Stimulated activated naive CD8-positive, alpha-beta T cell treated with anti-CD3 and anti-CD28 coated beads, Interleukin-15, Interleukin-2, amounts not matched to agents 100 ng/mL and 50 ng/mL, for 24 hours (primary cell): ENCODE results near the gene MEGF6.
"Not testable (repeated sequence)": the region's sequence is repeated elsewhere in the genome, so short reads cannot be mapped to it uniquely, and the experiment has no call there.

Experiments
- H3K27ac Mint-ChIP-seq: one replicate; pipeline ENCODE4 v1.8.0; 2021; ENCODE audit warnings: mild to moderate bottlenecking, mixed read lengths
- H3K27me3 Mint-ChIP-seq: one replicate; pipeline ENCODE4 v1.8.0; 2021; ENCODE audit warnings: mixed read lengths
- H3K36me3 Mint-ChIP-seq: one replicate; pipeline ENCODE4 v1.8.0; 2021; ENCODE audit warnings: low read depth, mixed read lengths
- H3K4me1 Mint-ChIP-seq: one replicate; pipeline ENCODE4 v1.8.0; 2021; ENCODE audit warnings: low read depth, mixed read lengths
- H3K4me3 Mint-ChIP-seq: one replicate; pipeline ENCODE4 v1.8.0; 2021; ENCODE audit warnings: mild to moderate bottlenecking, mixed read lengths
- H3K9me3 Mint-ChIP-seq: one replicate; pipeline ENCODE4 v1.8.0; 2021; ENCODE audit warnings: mixed read lengths

Gene MEGF6

DNA sequence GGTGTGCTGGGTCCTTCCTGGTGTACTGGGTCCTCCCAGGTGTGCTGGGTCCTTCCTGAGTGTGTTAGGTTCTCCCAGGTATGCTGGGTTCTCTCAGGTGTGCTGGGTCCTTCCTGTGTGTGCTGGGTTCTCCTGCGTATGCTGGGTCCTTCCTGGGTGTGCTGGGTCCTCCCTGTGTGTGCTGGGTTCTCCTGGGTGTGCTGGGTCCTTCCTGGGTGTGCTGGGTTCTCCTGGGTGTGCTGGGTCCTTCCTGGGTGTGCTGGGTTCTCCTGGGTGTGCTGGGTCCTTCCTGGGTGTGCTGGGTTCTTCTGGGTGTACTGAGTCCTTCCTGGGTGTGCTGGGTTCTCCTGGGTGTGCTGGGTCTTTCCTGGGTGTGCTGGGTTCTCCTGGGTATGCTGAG is 38.7 kb downstream of the MEGF6 start:
- not testable (repeated sequence) for H3K4me1 Mint-ChIP-seq, H3K36me3 Mint-ChIP-seq, H3K4me3 Mint-ChIP-seq, H3K9me3 Mint-ChIP-seq, H3K27me3 Mint-ChIP-seq, H3K27ac Mint-ChIP-seq

DNA sequence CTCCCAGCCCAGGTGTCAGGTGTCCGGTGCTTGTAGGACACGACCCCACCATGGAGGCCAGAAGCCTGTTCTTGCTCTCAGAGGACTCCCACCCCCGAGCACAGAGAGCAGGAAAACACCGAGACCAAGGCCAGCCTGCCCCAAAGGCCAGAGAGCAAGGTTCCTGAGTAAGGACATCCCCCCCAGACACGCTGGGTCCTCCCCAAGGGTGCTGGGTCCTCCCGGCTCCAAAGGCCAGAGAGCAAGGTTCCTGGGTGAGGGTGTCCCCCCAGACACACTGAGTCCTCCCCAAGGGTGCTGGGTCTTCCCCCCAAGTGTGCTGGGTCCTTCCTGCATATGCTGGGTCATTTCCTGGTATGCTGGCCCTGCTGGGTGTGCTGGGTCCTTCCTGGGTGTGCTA is 40.0 kb downstream of the MEGF6 start:
- H3K4me1 Mint-ChIP-seq, result no peaks in the 10 kb centered on the region
- H3K9me3 Mint-ChIP-seq, result no peaks in the 10 kb centered on the region
- no peaks in the 10 kb centered on the region for H3K27me3 Mint-ChIP-seq
- no peaks in the 10 kb centered on the region for H3K36me3 Mint-ChIP-seq
- no peak overlapping the region for H3K4me3 Mint-ChIP-seq
- no peak overlapping the region for H3K27ac Mint-ChIP-seq

DNA sequence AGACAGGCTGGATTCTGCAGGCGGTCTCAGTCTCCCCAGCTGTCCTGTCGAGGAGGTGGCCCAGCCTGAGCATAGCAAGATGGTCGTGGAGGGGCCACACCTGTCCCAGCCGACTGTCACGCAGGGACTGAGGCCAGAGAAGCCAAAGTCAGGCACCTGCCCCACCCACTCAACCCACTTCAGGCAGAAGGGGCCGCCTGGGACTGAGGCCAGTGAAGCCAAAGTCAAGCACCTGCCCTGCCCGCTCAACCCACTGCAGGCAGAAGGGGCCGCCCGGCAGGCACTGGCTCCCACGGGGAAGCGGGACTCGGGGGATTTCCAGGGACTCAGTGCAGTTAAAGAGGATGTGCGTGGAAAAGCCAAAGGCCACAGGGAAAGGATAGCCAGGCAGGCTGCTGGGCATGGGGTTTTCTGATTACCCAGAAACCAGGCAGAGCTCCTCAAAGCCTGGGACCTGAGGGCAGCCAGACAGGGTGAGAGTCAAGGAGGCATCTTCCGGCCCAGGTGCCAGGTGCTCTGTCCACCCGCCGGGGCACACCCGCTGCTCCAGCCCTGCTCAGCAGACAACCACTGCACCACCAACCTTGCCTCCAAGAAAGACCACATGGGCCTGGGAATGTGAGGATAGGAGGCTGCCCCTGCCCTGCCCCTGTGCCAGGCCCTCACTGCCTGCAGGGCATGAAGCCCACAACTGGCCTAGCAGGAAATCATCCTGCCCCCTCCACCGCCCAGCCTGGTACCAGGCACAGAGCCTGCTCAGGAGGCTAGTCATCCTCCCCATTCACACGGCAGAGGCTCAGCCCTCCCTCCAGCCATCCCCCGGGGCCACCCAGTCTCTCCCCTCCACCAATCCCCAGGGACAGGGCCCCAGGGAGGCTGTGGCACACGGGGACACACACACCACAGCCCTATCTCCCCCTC is 41.0 kb downstream of the MEGF6 start:
- no peak overlapping the region for H3K27ac Mint-ChIP-seq
- H3K9me3 Mint-ChIP-seq, result no peaks in the 10 kb centered on the region
- H3K27me3 Mint-ChIP-seq, result no peaks in the 10 kb centered on the region
- no peak overlapping the region for H3K4me3 Mint-ChIP-seq
- no peaks in the 10 kb centered on the region for H3K4me1 Mint-ChIP-seq
- H3K36me3 Mint-ChIP-seq, result no peaks in the 10 kb centered on the region

DNA sequence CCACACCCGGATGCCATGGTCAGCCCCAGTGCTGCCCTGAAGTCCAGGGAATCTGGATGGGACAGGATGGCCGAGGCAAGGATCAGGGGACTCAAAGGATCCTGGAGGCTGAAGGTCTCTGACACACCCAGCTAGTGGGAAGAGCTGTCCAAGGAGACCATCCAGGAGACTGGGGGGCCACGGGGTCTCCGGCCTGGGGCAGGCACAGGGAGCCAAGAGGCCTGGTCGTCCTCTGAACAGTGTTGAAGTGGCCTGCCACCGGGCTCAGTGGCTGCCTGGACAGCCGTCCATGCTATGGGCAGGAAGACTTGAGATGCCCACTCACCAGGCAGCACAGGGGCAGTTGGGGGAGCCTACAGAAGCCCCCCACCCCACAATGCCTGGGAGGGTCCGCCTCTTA is 41.9 kb downstream of the MEGF6 start:
- no peaks in the 10 kb centered on the region for H3K9me3 Mint-ChIP-seq
- H3K27me3 Mint-ChIP-seq, result no peaks in the 10 kb centered on the region
- H3K27ac Mint-ChIP-seq, result no peak overlapping the region
- no peaks in the 10 kb centered on the region for H3K36me3 Mint-ChIP-seq
- H3K4me1 Mint-ChIP-seq, result no peaks in the 10 kb centered on the region
- H3K4me3 Mint-ChIP-seq, result no peak overlapping the region

DNA sequence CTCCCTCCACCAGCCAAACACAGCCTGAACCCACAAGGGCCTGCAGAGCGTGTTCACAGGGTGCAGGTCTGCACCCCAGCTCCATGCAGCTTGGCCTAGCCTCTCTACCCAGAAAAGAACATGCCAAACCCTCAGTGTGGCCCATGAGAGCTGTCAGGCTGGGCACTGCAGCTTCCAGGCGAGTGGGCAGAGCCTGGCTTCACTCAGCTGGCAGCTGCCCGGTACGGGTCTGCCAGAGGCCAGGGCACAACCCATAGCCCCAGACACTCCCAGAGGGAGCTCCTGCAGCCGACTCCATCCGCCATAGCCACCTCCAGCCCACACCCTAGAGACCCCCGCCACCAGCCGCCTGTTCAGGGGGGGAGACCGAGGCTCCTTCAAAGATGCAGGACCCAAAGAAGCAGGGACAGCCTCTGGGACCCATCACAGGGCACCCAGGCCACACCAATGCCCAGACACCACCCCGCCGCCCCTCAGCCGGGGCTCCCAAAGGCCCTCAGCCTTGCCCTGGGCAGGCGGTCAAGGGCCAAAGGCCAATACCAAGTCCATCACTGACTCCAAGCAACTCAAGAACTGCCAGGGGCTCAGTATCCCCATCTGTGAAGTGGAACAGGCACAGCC is 42.4 kb downstream of the MEGF6 start:
- H3K27ac Mint-ChIP-seq, result no peak overlapping the region
- H3K27me3 Mint-ChIP-seq, result no peaks in the 10 kb centered on the region
- H3K4me3 Mint-ChIP-seq, result no peak overlapping the region
- no peaks in the 10 kb centered on the region for H3K36me3 Mint-ChIP-seq
- no peaks in the 10 kb centered on the region for H3K4me1 Mint-ChIP-seq
- H3K9me3 Mint-ChIP-seq, result no peaks in the 10 kb centered on the region

DNA sequence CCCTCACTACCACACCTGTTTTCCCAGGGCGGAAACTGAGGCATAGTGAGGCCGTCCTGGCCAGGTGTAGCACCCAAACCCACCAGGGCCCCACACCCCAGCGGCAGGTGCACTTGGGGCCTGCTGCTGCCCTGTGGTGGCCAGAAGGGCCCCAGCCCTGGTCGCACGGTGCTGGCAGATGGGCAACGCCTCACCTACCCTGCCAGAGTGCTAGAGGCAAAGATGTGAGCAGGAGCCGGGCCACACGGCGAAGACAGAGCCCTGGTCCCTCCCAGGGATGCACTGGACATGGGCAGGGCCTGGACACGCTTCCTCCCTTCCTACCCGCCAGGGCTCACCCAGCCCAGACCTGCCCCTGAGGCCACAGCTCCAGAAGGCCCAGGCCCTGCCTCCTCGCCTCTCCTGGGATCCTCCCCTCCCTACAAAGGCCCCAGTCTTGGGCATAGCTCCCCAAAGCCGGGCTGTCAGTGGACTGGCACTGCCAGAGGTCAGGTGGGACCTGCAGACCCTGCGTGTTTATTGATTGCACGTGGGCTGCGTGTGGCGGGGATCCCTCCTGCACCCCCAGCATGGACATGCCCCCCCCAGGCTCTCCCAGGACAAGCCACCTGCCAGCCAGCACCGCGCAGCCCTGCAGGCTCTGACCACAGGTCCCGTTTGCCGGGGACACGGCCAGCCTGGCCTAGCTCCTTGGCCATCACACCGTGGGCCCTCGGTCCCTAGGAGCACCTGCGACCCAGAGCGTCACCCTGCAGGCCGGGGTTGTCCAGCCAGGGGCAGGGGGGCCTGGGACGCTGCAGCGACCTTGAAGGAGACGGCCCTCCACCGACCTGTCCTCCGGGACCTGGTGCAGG is 44.1 kb downstream of the MEGF6 start:
- H3K9me3 Mint-ChIP-seq, result no peaks in the 10 kb centered on the region
- no peak overlapping the region for H3K4me3 Mint-ChIP-seq
- H3K36me3 Mint-ChIP-seq, result no peaks in the 10 kb centered on the region
- no peak overlapping the region for H3K27ac Mint-ChIP-seq
- no peaks in the 10 kb centered on the region for H3K27me3 Mint-ChIP-seq
- no peaks in the 10 kb centered on the region for H3K4me1 Mint-ChIP-seq

DNA sequence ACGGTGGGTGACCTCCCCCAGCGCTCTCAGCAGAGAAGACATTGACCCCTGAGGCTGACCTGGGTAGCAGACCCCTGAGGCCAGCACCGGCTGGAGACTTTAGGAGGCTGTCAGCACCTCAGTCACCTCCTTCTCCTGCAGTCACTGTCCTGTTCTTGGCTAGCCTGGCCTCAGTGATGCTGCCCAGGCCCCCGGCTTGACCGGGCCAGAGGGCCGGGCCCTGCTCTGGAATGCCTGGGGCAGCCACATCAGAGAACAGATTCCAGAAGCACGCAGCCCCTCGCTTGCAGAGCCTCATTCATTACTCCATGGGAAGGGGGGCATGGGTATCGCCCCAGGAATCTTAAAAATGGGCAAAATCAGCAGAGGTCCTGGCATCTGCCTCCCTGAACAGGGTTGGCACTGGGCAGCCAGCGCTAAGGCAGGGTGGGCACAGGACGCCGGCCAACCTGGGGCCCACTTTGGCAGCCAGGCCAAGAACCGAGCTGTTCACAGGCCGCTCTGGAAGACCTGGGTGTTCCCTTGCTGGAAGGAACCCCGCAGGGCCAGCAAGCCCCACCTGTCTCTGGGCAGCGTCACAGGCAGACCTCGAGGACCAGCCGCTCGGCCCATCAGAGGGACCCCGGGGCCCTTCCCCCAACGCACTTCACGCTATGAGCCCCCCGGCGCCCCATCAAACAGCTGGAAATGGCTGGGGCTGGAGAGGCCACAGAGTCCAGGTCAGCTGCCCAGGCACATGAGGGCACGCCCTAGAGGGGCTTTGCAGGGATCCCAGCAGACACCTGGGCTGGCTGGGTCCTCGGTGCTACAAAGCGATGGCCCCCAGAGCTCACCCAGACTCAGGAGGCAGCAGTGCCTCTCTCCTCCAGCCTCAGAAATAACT is 45.1 kb downstream of the MEGF6 start:
- H3K9me3 Mint-ChIP-seq, result no peaks in the 10 kb centered on the region
- no peak overlapping the region for H3K4me3 Mint-ChIP-seq
- H3K27me3 Mint-ChIP-seq, result no peaks in the 10 kb centered on the region
- H3K36me3 Mint-ChIP-seq, result no peaks in the 10 kb centered on the region
- no peak overlapping the region for H3K27ac Mint-ChIP-seq
- H3K4me1 Mint-ChIP-seq, result no peaks in the 10 kb centered on the region

DNA sequence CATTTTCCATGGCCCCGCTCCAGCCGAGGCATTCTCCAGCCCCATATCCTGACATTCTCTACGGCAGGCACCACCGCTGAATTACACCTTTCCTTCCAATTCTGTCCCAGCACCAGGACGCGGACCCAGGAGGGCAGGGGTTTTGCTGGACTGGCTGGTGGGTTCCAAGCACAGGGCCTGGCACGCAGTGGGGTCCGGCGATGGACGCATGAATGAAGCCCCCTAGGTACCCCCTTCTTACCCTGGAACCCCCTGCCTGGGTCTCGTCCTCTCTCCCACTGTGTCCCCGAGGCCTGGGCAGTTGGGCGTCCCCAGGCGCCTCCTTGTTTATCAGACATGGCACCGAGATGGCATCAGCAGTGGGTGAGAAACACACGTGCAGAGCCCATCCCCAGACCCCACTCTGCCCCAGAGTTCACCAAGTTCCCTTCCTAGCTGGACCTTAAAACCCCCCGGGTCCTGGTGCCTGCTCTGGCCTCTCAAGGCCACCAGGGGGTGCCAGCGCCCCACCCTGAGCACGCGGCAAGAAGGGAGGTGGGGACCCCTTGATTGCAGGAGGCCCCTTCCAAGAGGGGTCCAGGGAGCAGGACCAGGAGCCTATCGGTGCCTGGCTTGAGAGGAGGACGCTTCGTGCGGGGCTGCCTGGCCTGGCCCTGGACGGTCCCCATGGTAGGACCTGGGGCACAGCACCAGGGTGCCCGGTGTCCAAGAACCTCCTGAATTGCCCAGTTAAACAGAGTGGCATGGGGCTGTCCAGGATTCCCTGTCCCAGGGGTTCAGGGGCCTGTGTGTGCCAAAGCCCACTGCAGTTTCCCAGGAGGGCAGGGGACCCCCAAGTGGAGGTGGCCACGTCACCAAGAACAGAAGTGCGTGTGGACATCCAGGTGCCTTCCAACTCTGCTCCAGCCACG is 46.1 kb downstream of the MEGF6 start:
- H3K27me3 Mint-ChIP-seq, result no peaks in the 10 kb centered on the region
- H3K27ac Mint-ChIP-seq, result no peak overlapping the region
- no peaks in the 10 kb centered on the region for H3K36me3 Mint-ChIP-seq
- H3K4me3 Mint-ChIP-seq, result no peak overlapping the region
- no peaks in the 10 kb centered on the region for H3K4me1 Mint-ChIP-seq
- no peaks in the 10 kb centered on the region for H3K9me3 Mint-ChIP-seq

DNA sequence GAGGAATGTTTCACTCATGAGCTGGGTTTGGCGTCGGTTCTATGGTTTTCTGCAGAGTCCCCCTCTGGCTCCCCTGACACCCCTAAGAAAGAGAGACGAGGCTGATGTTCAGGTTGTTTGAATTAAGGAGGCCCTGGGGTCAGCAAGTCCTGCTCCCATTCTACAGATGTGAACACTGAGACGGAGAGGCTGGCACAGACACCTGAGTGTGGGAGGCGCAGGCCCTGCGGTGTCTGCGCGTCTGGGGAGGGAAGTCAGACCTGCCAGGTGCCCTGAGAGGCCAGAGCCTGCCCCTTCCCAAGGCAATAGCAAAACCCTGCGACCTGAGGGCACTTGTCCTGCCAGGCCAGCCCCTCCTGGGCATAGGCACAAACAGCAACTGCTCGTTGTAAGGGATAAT is 47.7 kb downstream of the MEGF6 start:
- Mint-ChIP-seq H3K27me3 (no peaks in the 10 kb centered on the region), H3K27ac (no peak overlapping the region), H3K9me3 (no peaks in the 10 kb centered on the region), H3K4me1 (no peaks in the 10 kb centered on the region), H3K4me3 (no peak overlapping the region), H3K36me3 (no peaks in the 10 kb centered on the region)

DNA sequence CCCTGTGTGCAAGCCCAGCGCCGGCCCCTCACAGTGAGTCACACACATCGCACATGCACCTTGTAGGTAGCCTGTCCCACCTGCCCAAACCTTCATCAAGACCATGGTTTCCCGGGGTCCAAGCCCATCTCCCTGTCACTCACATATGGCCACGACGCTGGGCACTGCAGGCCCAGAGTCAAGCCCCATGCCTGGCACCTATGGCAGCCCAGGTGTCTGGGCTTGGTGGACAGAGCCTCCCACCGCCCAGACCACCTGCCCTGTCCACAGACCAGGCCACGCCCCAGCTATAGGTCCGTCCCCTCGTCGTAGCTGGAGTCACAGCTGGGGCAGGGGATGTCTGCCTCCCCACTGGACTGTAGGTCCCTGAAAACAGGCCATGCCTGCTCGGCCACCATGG is 48.2 kb downstream of the MEGF6 start:
- Mint-ChIP-seq H3K27ac (no peak overlapping the region), H3K27me3 (no peaks in the 10 kb centered on the region), H3K36me3 (no peaks in the 10 kb centered on the region), H3K9me3 (no peaks in the 10 kb centered on the region), H3K4me1 (no peaks in the 10 kb centered on the region), H3K4me3 (no peak overlapping the region)

DNA sequence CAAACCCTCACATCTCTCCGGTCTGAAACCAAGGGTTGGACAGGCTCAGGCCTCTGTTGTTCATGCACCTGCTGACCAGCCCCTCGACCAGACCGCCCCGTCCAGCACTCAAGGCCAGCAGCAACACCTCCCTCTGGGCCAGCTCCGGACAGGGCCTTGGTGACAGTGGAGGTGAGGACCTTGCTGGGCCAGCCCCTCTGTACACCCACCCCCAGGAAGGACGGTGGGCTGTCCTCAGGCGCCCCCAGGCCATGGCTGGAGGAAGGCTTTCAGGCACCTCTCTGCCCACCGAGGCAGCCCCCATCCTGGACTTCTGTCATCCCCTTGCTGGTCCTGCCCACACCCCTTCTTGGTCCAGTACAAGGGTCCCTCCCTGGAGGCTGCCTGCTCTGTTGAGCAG is 48.6 kb downstream of the MEGF6 start:
- no peaks in the 10 kb centered on the region for H3K36me3 Mint-ChIP-seq
- no peaks in the 10 kb centered on the region for H3K27me3 Mint-ChIP-seq

DNA sequence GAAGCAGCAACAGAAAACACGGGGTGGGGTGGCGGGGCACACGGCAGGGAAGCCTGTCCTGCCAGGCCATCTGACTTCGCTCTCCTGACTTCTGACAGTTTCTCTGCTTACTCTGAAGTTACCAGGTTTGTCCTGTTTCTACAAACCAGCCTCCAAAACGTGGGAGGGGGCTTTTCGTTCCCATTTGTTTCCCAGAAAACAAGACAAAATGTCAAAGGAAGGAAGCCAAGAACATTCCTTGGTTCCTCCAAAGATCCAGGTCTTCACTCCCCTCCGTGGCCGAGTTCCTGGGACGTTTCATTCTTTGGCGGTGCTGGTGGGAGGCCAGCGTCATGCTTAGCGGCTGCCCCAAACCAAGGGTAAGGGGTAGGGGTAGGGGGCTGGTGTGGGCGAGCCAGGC is 49.6 kb downstream of the MEGF6 start:
- H3K9me3 Mint-ChIP-seq, result no peaks in the 10 kb centered on the region
- H3K36me3 Mint-ChIP-seq, result no peaks in the 10 kb centered on the region
- H3K27me3 Mint-ChIP-seq, result no peaks in the 10 kb centered on the region
- no peak overlapping the region for H3K4me3 Mint-ChIP-seq
- no peaks in the 10 kb centered on the region for H3K4me1 Mint-ChIP-seq
- H3K27ac Mint-ChIP-seq, result no peak overlapping the region

More for the DNA sequence above, 48.6 kb downstream of the MEGF6 start:
- Mint-ChIP-seq H3K9me3 (no peaks in the 10 kb centered on the region), H3K4me1 (no peaks in the 10 kb centered on the region), H3K4me3 (no peak overlapping the region), H3K27ac (no peak overlapping the region)

DNA sequence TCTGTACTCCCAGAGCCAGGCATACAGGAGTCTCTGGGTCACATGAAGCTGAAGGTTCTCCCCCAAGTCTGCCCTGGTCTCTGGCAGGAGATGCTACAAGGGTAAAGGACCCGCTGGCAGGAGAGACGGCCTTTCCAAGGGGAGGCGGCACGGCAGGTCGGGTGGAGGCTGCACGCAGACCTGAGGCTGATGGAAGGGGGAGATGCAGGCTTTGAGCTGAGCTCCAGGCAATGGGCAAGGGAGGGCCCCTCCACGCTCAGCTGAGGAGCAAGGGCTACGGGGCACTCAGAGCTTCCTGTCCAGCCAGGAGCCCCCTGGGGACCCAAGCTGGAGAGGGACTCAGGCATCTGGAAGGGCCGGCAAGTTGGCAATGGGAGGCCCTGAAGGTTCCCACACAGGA is 50.3 kb downstream of the MEGF6 start:
- Mint-ChIP-seq H3K9me3 (no peaks in the 10 kb centered on the region), H3K36me3 (no peaks in the 10 kb centered on the region), H3K27me3 (no peaks in the 10 kb centered on the region), H3K4me3 (no peak overlapping the region), H3K4me1 (no peaks in the 10 kb centered on the region), H3K27ac (no peak overlapping the region)
